Measurements from ENCODE around the gene KCNRG.

DNA sequence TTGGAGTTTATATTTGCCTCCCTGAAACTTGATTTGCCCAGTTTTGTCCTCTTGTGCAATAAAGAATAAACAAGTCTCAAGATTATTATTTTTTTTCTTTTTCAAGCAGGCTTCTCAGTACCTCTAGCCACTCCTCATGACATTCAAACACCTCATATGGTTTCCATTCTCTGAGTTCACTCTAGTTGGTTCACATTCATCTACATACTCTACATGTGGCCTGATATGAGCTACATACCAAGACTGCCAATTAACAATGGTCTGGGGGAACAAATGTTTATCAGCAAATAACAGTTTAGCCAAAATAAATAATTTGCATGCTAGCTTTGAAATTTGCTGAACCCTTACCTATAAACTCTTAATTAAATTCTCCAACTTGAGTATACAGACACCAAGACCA lies 22.5 kb downstream of the KCNRG start:
- no peak for TF ChIP-seq CTCF (IDR thresholded peaks at IDR 0.05)
- no peak for TF ChIP-seq POLR2A (IDR thresholded peaks at IDR 0.05)
